ENCODE results near the gene RPH3AL. TPM values are rescaled to one million over a fixed set of nuclear protein-coding genes. Genes with fewer than 3 reads are reported as not detected.
A peak's percentile ranks its signal among the peaks of the same experiment; 100 is the strongest.

The RPH3AL gene
- total and polyA plus RNA-seq, 2 donors from 2014 or later: 18.1 to 55.9 TPM

- no peaks in the 10 kb centered on the region for H3K27me3 ChIP-seq (ENCODE audit: control insufficient read depth, insufficient read depth, low read length)
- no peak for TF ChIP-seq CTCF (IDR thresholded peaks at IDR 0.05; ENCODE audit: borderline replicate concordance, extremely low read depth, insufficient read depth)
- no peak overlapping the region for H3K9ac ChIP-seq (ENCODE audit: low read length in 3 of 3)
- H3K9me3 ChIP-seq (ENCODE audit: control insufficient read depth in 2 of 3, insufficient read depth in 1 of 3, low read length in 3 of 3): no peaks in the 10 kb centered on the region
- no peak overlapping the region for H3K27ac ChIP-seq (ENCODE audit: low read depth in 2 of 2, low read length in 2 of 2)
- H3K4me3 ChIP-seq (ENCODE audit: low read length in 3 of 3): no peak overlapping the region
- no peaks in the 10 kb centered on the region for H3K4me1 ChIP-seq (ENCODE audit: control insufficient read depth in 2 of 3, insufficient read depth in 2 of 3, low read depth in 1 of 3, low read length in 3 of 3)
- peaks cover 0 to 5% (median 0%) of the 10 kb centered on the region in 3 donors for H3K36me3 ChIP-seq (ENCODE audit: control insufficient read depth in 2 of 3, insufficient read depth in 3 of 3, low read length in 3 of 3)
- intact Hi-C loops (cut with DNase I): no loop called here
- FAIRE-seq (no peak), DNase-seq (peak in 1 of 5 donors; percentile 11)
Measured at GRCh38 chr17:278676-279059, 73.9 kb downstream of the RPH3AL start.

GRCh38 chr17:278055-278675 lies 74.4 kb downstream of the RPH3AL start:
- no peaks in the 10 kb centered on the region for H3K9me3 ChIP-seq (ENCODE audit: control insufficient read depth in 2 of 3, insufficient read depth in 1 of 3, low read length in 3 of 3)
- no peak overlapping the region for H3K27ac ChIP-seq (ENCODE audit: low read depth in 2 of 2, low read length in 2 of 2)
- DNase-seq (peak in 1 of 5 donors; percentile 10), FAIRE-seq (no peak)
- H3K36me3 ChIP-seq (ENCODE audit: control insufficient read depth in 2 of 3, insufficient read depth in 3 of 3, low read length in 3 of 3): peaks cover 0 to 5% (median 0%) of the 10 kb centered on the region in 3 donors
- H3K4me1 ChIP-seq (ENCODE audit: control insufficient read depth in 2 of 3, insufficient read depth in 2 of 3, low read depth in 1 of 3, low read length in 3 of 3): no peaks in the 10 kb centered on the region
- H3K4me3 ChIP-seq (ENCODE audit: low read length in 3 of 3): no peak overlapping the region
- no peak overlapping the region for H3K9ac ChIP-seq (ENCODE audit: low read length in 3 of 3)
- intact Hi-C loops (cut with DNase I): no loop called here
- H3K27me3 ChIP-seq (ENCODE audit: control insufficient read depth, insufficient read depth, low read length): no peaks in the 10 kb centered on the region
- TF ChIP-seq CTCF (IDR thresholded peaks at IDR 0.05; ENCODE audit: borderline replicate concordance, extremely low read depth, insufficient read depth): no peak

- intact Hi-C loops (cut with DNase I): no loop called here
- Histone ChIP-seq H3K27me3 (ENCODE audit: control insufficient read depth, insufficient read depth, low read length) (no peaks in the 10 kb centered on the region), H3K4me3 (ENCODE audit: low read length in 3 of 3) (no peak overlapping the region), H3K27ac (ENCODE audit: low read depth in 2 of 2, low read length in 2 of 2) (no peak overlapping the region), H3K9me3 (ENCODE audit: control insufficient read depth in 2 of 3, insufficient read depth in 1 of 3, low read length in 3 of 3) (no peaks in the 10 kb centered on the region), H3K4me1 (ENCODE audit: control insufficient read depth in 2 of 3, insufficient read depth in 2 of 3, low read depth in 1 of 3, low read length in 3 of 3) (no peaks in the 10 kb centered on the region), H3K36me3 (ENCODE audit: control insufficient read depth in 2 of 3, insufficient read depth in 3 of 3, low read length in 3 of 3) (no peaks in the 10 kb centered on the region), H3K9ac (ENCODE audit: low read length in 3 of 3) (no peak overlapping the region)
- no peak for TF ChIP-seq CTCF (IDR thresholded peaks at IDR 0.05; ENCODE audit: borderline replicate concordance, extremely low read depth, insufficient read depth)
- FAIRE-seq (no peak), DNase-seq (no peak)
Measured at GRCh38 chr17:274902-275301, 77.7 kb downstream of the RPH3AL start.
